Peyer's patch (tissue), 4 donors: ENCODE results near the gene TRIO. TPM values are rescaled to one million over a fixed set of nuclear protein-coding genes. Genes with fewer than 3 reads are reported as not detected.

ENCODE experiments used
- DNase-seq, 3 donors: peaks; one replicate each; pipeline ENCODE4 v3.0.0-alpha.2; 2017 to 2019
- H3K27ac ChIP-seq, 4 donors: fragments of 200-600 bp; sonication (generic); one replicate each; pipeline ENCODE4 v1.5.1; 2016 to 2019
- H3K27me3 ChIP-seq, 2 donors: fragments of 200-600 bp; sonication (generic); one replicate each; pipeline ENCODE4 v1.5.1; 2019
- H3K36me3 ChIP-seq, 3 donors: fragments of 200-600 bp; sonication (generic); one replicate each; pipeline ENCODE4 v1.5.1; 2016 to 2019
- H3K4me1 ChIP-seq, 4 donors: fragments of 200-600 bp; sonication (generic); one replicate each; pipeline ENCODE4 v1.5.1; 2016 to 2019
- H3K4me3 ChIP-seq, 4 donors: fragments of 200-600 bp; sonication (generic); 1 replicate in 3 of 4; 2 replicates in 1 of 4; pipeline ENCODE4 v1.5.1; 2016 to 2019; ENCODE audit warnings: mild to moderate bottlenecking in 1 of 4
- H3K9me3 ChIP-seq, 4 donors: fragments of 200-600 bp; sonication (generic); one replicate each; pipeline ENCODE4 v1.5.1; 2016 to 2019; ENCODE audit warnings: mild to moderate bottlenecking in 1 of 4
- POLR2A ChIP-seq, 2 donors: fragments of 450-650 bp; IDR thresholded peaks; one replicate each; pipeline ENCODE4 v1.5.1; 2017; ENCODE audit warnings: antibody characterized with exemption in 2 of 2, mild to moderate bottlenecking in 2 of 2, moderate library complexity in 2 of 2
- total RNA-seq, 4 donors: library from RNA; depleted of rRNA; stranded (reverse); fragments of >200 nt; gene quantifications; one replicate each; pipeline ENCODE4 v1.1.0, GENCODE V29; 2016
- TF ChIP-seq, protein P1 (sequence below), 6 experiments: fragments of 450-650 bp in 4 of 6; fragments of 200-600 bp in 2 of 6; sonication (generic) in 1 of 6; IDR thresholded peaks; one replicate each; pipeline ENCODE4 v1.5.1; 2017 to 2019; ENCODE audit warnings: antibody characterized with exemption in 6 of 6, mild to moderate bottlenecking in 3 of 6, moderate library complexity in 1 of 6

The TRIO gene
- total RNA-seq, 4 donors from 2014 or later: 171 to 456 (median 340) TPM

DNA sequence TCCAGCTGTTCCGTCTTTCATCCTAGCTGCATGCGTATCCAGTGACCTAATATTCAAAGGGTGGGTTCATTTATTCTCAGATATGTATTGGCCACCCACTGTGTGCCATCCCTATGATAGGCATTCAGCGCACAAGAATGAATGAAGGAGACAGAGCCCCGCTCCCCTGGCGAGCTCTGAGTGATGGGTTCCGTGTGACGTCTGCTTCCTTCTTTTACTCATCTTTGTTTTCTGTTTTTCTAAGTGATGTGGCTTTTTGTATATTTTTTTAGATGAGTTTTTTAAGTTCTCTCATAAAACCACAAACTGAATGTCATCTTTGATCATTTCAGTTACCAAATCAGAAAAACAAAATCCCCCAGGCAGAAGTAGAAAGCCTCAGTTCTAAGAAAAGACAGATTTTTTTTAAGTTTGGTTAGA is 270.2 kb downstream of the TRIO start:
- Histone ChIP-seq H3K27me3 (no peaks in the 10 kb centered on the region), H3K4me3 (no peak overlapping the region), H3K36me3 (peaks cover 0 to 64% (median 0%) of the 10 kb centered on the region in 3 donors), H3K9me3 (no peaks in the 10 kb centered on the region), H3K4me1 (no peaks in the 10 kb centered on the region), H3K27ac (peak overlapping the region in 1 of 4 donors; percentile 53)
- no peak for DNase-seq
- TF ChIP-seq POLR2A (IDR thresholded peaks at IDR 0.05): no peak
- TF ChIP-seq, protein P1, sequence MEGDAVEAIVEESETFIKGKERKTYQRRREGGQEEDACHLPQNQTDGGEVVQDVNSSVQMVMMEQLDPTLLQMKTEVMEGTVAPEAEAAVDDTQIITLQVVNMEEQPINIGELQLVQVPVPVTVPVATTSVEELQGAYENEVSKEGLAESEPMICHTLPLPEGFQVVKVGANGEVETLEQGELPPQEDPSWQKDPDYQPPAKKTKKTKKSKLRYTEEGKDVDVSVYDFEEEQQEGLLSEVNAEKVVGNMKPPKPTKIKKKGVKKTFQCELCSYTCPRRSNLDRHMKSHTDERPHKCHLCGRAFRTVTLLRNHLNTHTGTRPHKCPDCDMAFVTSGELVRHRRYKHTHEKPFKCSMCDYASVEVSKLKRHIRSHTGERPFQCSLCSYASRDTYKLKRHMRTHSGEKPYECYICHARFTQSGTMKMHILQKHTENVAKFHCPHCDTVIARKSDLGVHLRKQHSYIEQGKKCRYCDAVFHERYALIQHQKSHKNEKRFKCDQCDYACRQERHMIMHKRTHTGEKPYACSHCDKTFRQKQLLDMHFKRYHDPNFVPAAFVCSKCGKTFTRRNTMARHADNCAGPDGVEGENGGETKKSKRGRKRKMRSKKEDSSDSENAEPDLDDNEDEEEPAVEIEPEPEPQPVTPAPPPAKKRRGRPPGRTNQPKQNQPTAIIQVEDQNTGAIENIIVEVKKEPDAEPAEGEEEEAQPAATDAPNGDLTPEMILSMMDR (IDR thresholded peaks at IDR 0.05): no peak

DNA sequence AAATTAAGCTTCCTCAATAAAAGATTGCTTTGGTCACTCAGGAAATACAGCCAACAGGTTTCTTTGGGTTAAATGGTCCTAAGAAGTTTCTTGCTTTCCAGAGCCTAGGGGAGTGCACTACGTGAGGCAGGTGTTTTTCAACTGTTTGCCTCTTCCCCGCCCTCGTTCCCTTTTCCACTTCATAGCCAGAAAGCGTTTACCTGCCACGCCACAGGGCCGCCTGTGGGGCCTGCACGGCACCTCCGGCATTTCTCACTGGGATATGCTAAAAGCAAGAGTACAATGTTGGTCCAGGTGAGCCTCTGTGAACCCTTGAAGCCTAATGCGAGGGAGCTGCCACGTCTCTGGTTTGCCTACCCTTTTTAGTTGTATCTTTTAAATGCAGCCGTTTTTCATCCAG is 270.9 kb downstream of the TRIO start:
- no peaks in the 10 kb centered on the region for H3K9me3 ChIP-seq
- H3K27me3 ChIP-seq: no peaks in the 10 kb centered on the region
- H3K4me3 ChIP-seq: no peak overlapping the region
- H3K36me3 ChIP-seq: peaks cover 0 to 60% (median 0%) of the 10 kb centered on the region in 3 donors
- H3K4me1 ChIP-seq: no peaks in the 10 kb centered on the region
- DNase-seq: no peak
- peak overlapping the region in 1 of 4 donors; percentile 53 for H3K27ac ChIP-seq
- TF ChIP-seq POLR2A (IDR thresholded peaks at IDR 0.05): no peak
- TF ChIP-seq, protein P1 (IDR thresholded peaks at IDR 0.05): no peak

DNA sequence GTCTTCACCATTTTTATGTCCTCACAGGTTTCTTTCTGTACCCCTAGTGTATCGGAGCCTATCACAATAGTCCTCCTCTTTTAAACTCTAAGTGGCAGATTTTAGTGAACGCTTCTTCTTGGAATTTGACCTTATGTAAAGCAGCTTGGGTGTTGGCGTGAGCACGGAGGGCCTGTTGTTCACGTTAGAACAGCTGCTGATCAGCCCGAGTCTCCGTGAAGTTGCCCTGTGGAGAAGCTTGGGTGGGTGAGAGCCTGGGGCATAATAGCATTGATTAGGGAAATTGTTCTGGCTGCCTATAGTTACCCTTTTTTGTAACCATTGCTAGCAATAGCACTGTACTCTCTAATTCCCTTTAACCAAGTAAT is 271.5 kb downstream of the TRIO start:
- TF ChIP-seq, protein P1 (IDR thresholded peaks at IDR 0.05): no peak
- no peak for TF ChIP-seq POLR2A (IDR thresholded peaks at IDR 0.05)
- Histone ChIP-seq H3K9me3 (no peaks in the 10 kb centered on the region), H3K27me3 (no peaks in the 10 kb centered on the region), H3K36me3 (peaks cover 0 to 58% (median 0%) of the 10 kb centered on the region in 3 donors), H3K4me3 (no peak overlapping the region), H3K4me1 (no peaks in the 10 kb centered on the region), H3K27ac (peak overlapping the region in 2 of 4 donors; percentile 12 to 53)
- no peak for DNase-seq

DNA sequence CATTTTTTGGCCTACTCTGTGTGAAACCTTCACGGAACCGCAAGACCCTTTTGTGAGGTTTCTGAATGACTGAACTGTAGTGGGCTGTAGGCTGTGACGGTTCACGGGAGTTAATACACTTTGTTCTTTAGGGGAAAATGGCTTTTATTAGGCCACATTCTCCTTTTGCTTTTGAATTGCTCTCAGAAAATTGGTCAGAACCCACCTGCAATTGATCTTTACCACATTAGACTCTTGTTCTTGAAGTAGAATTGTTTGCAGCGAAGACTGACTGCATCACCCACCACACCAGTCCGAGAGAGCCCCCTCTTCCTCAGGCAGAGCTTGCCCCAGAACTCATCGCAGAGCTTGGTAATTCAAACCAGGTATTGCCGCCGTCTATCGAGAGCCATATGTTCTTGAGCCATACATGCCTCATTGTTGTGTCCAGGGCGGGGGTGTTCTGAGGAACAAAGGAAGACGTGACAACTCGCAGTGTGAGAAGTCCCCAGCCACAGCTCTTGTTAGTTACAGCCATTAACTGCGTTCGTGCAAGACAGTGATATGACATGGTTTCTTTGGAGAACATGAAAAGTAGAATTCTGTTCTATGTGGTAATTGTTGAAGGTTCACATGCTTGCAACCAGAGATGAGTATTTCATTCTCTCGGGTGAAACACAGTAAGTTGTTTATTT is 272.0 kb downstream of the TRIO start:
- TF ChIP-seq, protein P1 (IDR thresholded peaks at IDR 0.05): no peak
- no peak for TF ChIP-seq POLR2A (IDR thresholded peaks at IDR 0.05)
- H3K4me1 ChIP-seq: no peaks in the 10 kb centered on the region
- H3K4me3 ChIP-seq: no peak overlapping the region
- no peaks in the 10 kb centered on the region for H3K27me3 ChIP-seq
- peaks cover 0 to 59% (median 0%) of the 10 kb centered on the region in 3 donors for H3K36me3 ChIP-seq
- H3K9me3 ChIP-seq: no peaks in the 10 kb centered on the region
- DNase-seq: no peak
- H3K27ac ChIP-seq: peak overlapping the region in 2 of 4 donors; percentile 12 to 23

DNA sequence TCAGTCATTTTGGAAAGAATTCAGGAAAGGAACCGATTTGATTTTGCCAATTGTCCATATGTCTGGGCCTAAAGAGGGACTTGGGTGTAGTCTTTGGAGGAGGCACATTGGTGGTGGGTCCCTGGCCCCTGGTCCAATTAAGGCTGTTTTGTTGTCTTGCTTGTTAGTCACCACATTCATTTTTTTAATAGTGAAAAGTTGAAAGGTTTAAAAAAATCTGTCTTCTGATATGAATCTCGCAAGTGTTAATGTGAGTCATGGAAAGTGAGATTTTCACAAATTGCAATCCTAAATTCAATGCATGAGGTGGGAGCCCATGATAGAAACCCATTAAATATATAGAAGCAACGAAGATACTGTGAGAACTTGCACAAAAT is 272.5 kb downstream of the TRIO start:
- no peak for DNase-seq
- TF ChIP-seq, protein P1 (IDR thresholded peaks at IDR 0.05): no peak
- no peak for TF ChIP-seq POLR2A (IDR thresholded peaks at IDR 0.05)
- Histone ChIP-seq H3K9me3 (no peaks in the 10 kb centered on the region), H3K36me3 (peaks cover 0 to 58% (median 0%) of the 10 kb centered on the region in 3 donors), H3K27ac (peak overlapping the region in 1 of 4 donors; percentile 23), H3K27me3 (no peaks in the 10 kb centered on the region), H3K4me3 (no peak overlapping the region), H3K4me1 (no peaks in the 10 kb centered on the region)
